K562 (cell line): ENCODE measurements around the gene BCL2L15. TPM values are rescaled to one million over a fixed set of nuclear protein-coding genes. Genes with fewer than 3 reads are reported as not detected.

Experiments
- ATAC-seq: fragments of 200-7000 bp; cut with Tn5 transposase; 3 replicates; pipeline ENCODE4 v1.9.1; 2020; ENCODE audit warnings: moderate library complexity
- BruUV-seq: library from RNA; stranded (reverse); fragments of 400-500 nt; replicated peaks from 2 replicates; lab custom pipeline; 2021; lab: Mats Ljungman, UMichigan
- CTCF ChIA-PET: fragments of 300-600 bp; formaldehyde crosslinking; extraction: SDS; loops from one replicate; lab custom pipeline; 2021; ENCODE audit warnings: low intra/inter-chr PET ratio; lab: Yijun Ruan, JAX
- POLR2A ChIA-PET: fragments of 300-600, 350-650 bp; sonication (Branson Sonifier 250); formaldehyde crosslinking; extraction: SDS; loops from one replicate; lab custom pipeline; 2021; ENCODE audit warnings: antibody characterized with exemption, inconsistent platforms; lab: Yijun Ruan, JAX
- DNase-seq, 4 experiments: peaks; one replicate each; pipeline versions ENCODE4 v3.0.0 to v3.0.0-alpha.2; 2011 to 2018; ENCODE audit warnings: low spot score in 3 of 4, mixed read lengths in 3 of 4; ENCODE audit errors: extremely low read depth in 1 of 4
- FAIRE-seq: peaks from 2 replicates; lab custom pipeline; 2011; peaks lifted over from hg19 to GRCh38; lab: Jason Lieb, UNC
- H2AFZ ChIP-seq: 2 replicates; pipeline ENCODE4 v1.6.0; 2011; ENCODE audit warnings: low read depth, low read length, control low read depth, inconsistent platforms
- H3K27ac ChIP-seq: fragments of 200-600 bp; 3 replicates; pipeline ENCODE4 v1.8.0; 2011; ENCODE audit warnings: low read depth, mild to moderate bottlenecking, control low read depth, inconsistent platforms, low read length, moderate library complexity, mixed read lengths; ENCODE audit errors: extremely low read depth
- H3K27me3 ChIP-seq, 2 experiments: fragments of 300-600 bp in 1 of 2; 2 replicates in 1 of 2; 3 replicates in 1 of 2; pipeline versions ENCODE4 v1.6.0 to v1.8.0; 2011; ENCODE audit warnings: inconsistent platforms in 2 of 2, low read length in 2 of 2, mild to moderate bottlenecking in 1 of 2, mixed read lengths in 1 of 2, moderate library complexity in 1 of 2; ENCODE audit not compliant: control insufficient read depth in 2 of 2, insufficient read depth in 2 of 2
- H3K36me3 ChIP-seq: fragments of 300-600 bp; 3 replicates; pipeline ENCODE4 v1.8.0; 2011; ENCODE audit warnings: mild to moderate bottlenecking, low read length, inconsistent platforms; ENCODE audit not compliant: control insufficient read depth, insufficient read depth
- H3K4me1 ChIP-seq, 2 experiments: fragments of 200-600 bp in 1 of 2; replicated peaks in 1 of 2; 2 replicates in 1 of 2; 3 replicates in 1 of 2; pipeline versions ENCODE4 v1.5.1 to v1.8.0; 2011; ENCODE audit warnings: inconsistent platforms in 2 of 2, low read length in 2 of 2, mild to moderate bottlenecking in 1 of 2, mixed read lengths in 1 of 2, moderate library complexity in 1 of 2; ENCODE audit not compliant: control insufficient read depth in 2 of 2, insufficient read depth in 2 of 2
- H3K4me2 ChIP-seq: 2 replicates; pipeline ENCODE4 v1.6.1; 2011; ENCODE audit warnings: low read length, control low read depth, inconsistent platforms, mixed read lengths; ENCODE audit not compliant: insufficient read depth
- H3K4me3 ChIP-seq: fragments of 200-600 bp; sonication (generic), shearing (Covaris generic); 2 replicates; pipeline ENCODE4 v1.5.1; 2016; ENCODE audit warnings: control low read depth, inconsistent platforms
- H3K79me2 ChIP-seq: fragments of 200-600 bp; 3 replicates; pipeline ENCODE4 v1.8.0; 2011; ENCODE audit warnings: low read length, inconsistent platforms; ENCODE audit not compliant: control insufficient read depth, insufficient read depth
- H3K9ac ChIP-seq, 2 experiments: 2 replicates each; pipeline versions ENCODE4 v1.6.0 to v1.6.1; 2011; ENCODE audit warnings: low read depth in 2 of 2, low read length in 2 of 2, control low read depth in 1 of 2, inconsistent platforms in 1 of 2, mild to moderate bottlenecking in 1 of 2, mixed read lengths in 1 of 2; ENCODE audit not compliant: insufficient read depth in 1 of 2
- H3K9me1 ChIP-seq: one replicate; pipeline ENCODE4 v1.6.0; 2011; ENCODE audit warnings: inconsistent platforms, mild to moderate bottlenecking, low read length, moderate library complexity; ENCODE audit not compliant: control insufficient read depth, insufficient read depth
- H3K9me3 ChIP-seq: replicated peaks from 2 replicates; pipeline ENCODE4 v1.5.1; 2011; ENCODE audit warnings: low read depth, low read length, inconsistent platforms; ENCODE audit not compliant: control insufficient read depth, insufficient read depth
- H4K20me1 ChIP-seq: replicated peaks from 2 replicates; pipeline ENCODE4 v1.6.1; 2011; ENCODE audit warnings: low read length, inconsistent platforms, mixed read lengths; ENCODE audit not compliant: control insufficient read depth, insufficient read depth
- ARID1B ChIP-seq: fragments of 450-650 bp; IDR thresholded peaks from 2 replicates; pipeline ENCODE4 v1.6.1; 2016; ENCODE audit warnings: antibody characterized with exemption, mild to moderate bottlenecking, inconsistent platforms
- CHAMP1 ChIP-seq: fragments of 450-650 bp; IDR thresholded peaks from 2 replicates; pipeline ENCODE4 v1.6.1; 2016; ENCODE audit warnings: mild to moderate bottlenecking
- DIDO1 ChIP-seq: fragments of 450-650 bp; IDR thresholded peaks from 2 replicates; pipeline ENCODE4 v1.6.1; 2016; ENCODE audit warnings: low read depth, missing biosample characterization, missing genetic modification characterization
- EGR1 ChIP-seq: fragments of 450-650 bp; conservative IDR thresholded peaks from 2 replicates; pipeline ENCODE4 v1.6.1; 2017; ENCODE audit warnings: mild to moderate bottlenecking
- ELF2 ChIP-seq: fragments of 250-450 bp; sonication (Bioruptor Pico); IDR thresholded peaks from 2 replicates; pipeline ENCODE4 v1.5.0; 2021; ENCODE audit warnings: mild to moderate bottlenecking
- FOXA3 ChIP-seq, 2 experiments: fragments of 450-650 bp in 1 of 2; sonication (generic) in 1 of 2; formaldehyde crosslinking; IDR thresholded peaks in 1 of 2; conservative IDR thresholded peaks in 1 of 2; 2 replicates each; pipeline versions ENCODE4 v1.4.0 to v1.8.0; 2020 to 2022; ENCODE audit warnings: mild to moderate bottlenecking in 2 of 2, missing genetic modification reagents in 1 of 2
- FOXJ3 ChIP-seq: sonication (generic); formaldehyde crosslinking; IDR thresholded peaks from 2 replicates; pipeline ENCODE4 v1.4.0; 2020; ENCODE audit warnings: mild to moderate bottlenecking, missing genetic modification reagents
- GTF2A2 ChIP-seq: IDR thresholded peaks from 2 replicates; pipeline ENCODE4 v1.6.1; 2016; ENCODE audit warnings: mild to moderate bottlenecking, missing genetic modification characterization, missing compliant biosample characterization
- HDGF ChIP-seq: fragments of 450-650 bp; IDR thresholded peaks from 2 replicates; pipeline ENCODE4 v1.6.1; 2016
- IRF1 ChIP-seq: sonication (generic); formaldehyde crosslinking; IDR thresholded peaks from 2 replicates; pipeline ENCODE4 v1.8.0; 2022; ENCODE audit warnings: missing genetic modification reagents, mild to moderate bottlenecking, borderline replicate concordance
- SMARCA5 ChIP-seq: fragments of 450-650 bp; IDR thresholded peaks from 2 replicates; pipeline ENCODE4 v1.6.1; 2016
- SMARCE1 ChIP-seq: fragments of 450-650 bp; IDR thresholded peaks from 2 replicates; pipeline ENCODE4 v1.7.1; 2016; ENCODE audit warnings: mild to moderate bottlenecking
- SOX6 ChIP-seq: fragments of 450-650 bp; IDR thresholded peaks from 2 replicates; pipeline ENCODE4 v1.6.1; 2014; ENCODE audit warnings: mild to moderate bottlenecking
- SP1 ChIP-seq: sonication (generic); formaldehyde crosslinking; IDR thresholded peaks from 2 replicates; pipeline ENCODE4 v1.8.1; 2022; ENCODE audit warnings: mild to moderate bottlenecking, missing genetic modification reagents
- TBP ChIP-seq: optimal IDR thresholded peaks from 2 replicates; pipeline ENCODE3; 2011; ENCODE audit warnings: low read depth, low read length, improper control_type of control experiment
- ZNF280A ChIP-seq: fragments of 450-650 bp; IDR thresholded peaks from 2 replicates; pipeline ENCODE4 v1.6.1; 2018; ENCODE audit warnings: mild to moderate bottlenecking, low read depth; ENCODE audit not compliant: partially characterized antibody
- WGBS: fragments of 100-300 bp; shearing (Covaris generic); methylation state at CpG from one replicate; pipeline ENCODE4 v1.1.6; 2016; ENCODE audit warnings: low coverage, mixed read lengths; ENCODE audit not compliant: insufficient coverage; ENCODE audit errors: missing lambda C conversion rate; 5-methylcytosine and 5-hydroxymethylcytosine counted together
- in situ Hi-C: fragments of 300-500 bp; cut with MboI; formaldehyde crosslinking; loops from 4 replicates; pipeline ENCODE4 v1.15.0; 2018; ENCODE audit warnings: inconsistent platforms, mixed read lengths
- intact Hi-C: fragments of 100-400 bp; cut with micrococcal nuclease; formaldehyde crosslinking; loops from 2 replicates; pipeline ENCODE4 v1.14.2; 2022
- polyA plus RNA-seq, 8 experiments: library from polyadenylated mRNA; depleted of rRNA in 4 of 8; stranded (reverse) in 5 of 8; unstranded in 3 of 8; fragments of >200 nt; fragmentation: Nextera tagmentation in 2 of 8; fragmentation: Illumina TruSeq in 1 of 8; extraction: Ambion mirVana in 2 of 8; extraction: Trizol in 1 of 8; gene quantifications; 2 replicates each; pipeline versions ENCODE4 v1.2.1 to v1.2.3, GENCODE V29; 2011 to 2014; ENCODE audit warnings: inconsistent platforms in 1 of 8, missing spikeins in 1 of 8
- total RNA-seq, 7 experiments: library from RNA; depleted of rRNA in 6 of 7; stranded (reverse); fragments of >200 nt in 6 of 7; fragmentation: Illumina TruSeq in 2 of 7; extraction: Trizol in 2 of 7; gene quantifications; 2 replicates each; pipeline versions ENCODE4 v1.2.1 to v1.2.3, GENCODE V29; 2011 to 2021; ENCODE audit warnings: low replicate concordance in 1 of 7

BCL2L15 gene
- total and polyA plus RNA-seq, 9 of the 15 experiments (the other 6 are each of a cell fraction or from before 2014, with no cell fraction given) = 0.06 to 0.42 (median 0.28) TPM; not detected in 1

GRCh38 chr1:113905435-113905861 lies 18.1 kb upstream of the BCL2L15 start (continued):
- TF ChIP-seq SMARCA5 (no peak), ARID1B (no peak), SMARCE1 (no peak; the same call in 1 of the 2 replicates), ELF2 (CRISPR knock-in tag) (no peak)

GRCh38 chr1:113904674-113905434 lies 17.5 kb upstream of the BCL2L15 start, which contains the start of the genes AP4B1 and DCLRE1B:
TSS of gene AP4B1 (minus strand) at chr1:113904799. CDS start at chr1:113904717, 82 bp downstream.
TSS of gene DCLRE1B (plus strand) at chr1:113905326. CDS start at chr1:113905587, 261 bp downstream.
- Histone ChIP-seq H3K4me2 (peak within 1 kb of the TSS; percentile 100), H4K20me1 (no peaks in the 10 kb centered on the region), H3K4me1 (peaks cover 10 to 19% of the 10 kb centered on the region in 2 experiments; a peak in 4 of 5 replicates), H3K9me1 (no peaks in the 10 kb centered on the region), H3K27ac (peak within 1 kb of the TSS; percentile 93), H3K36me3 (peaks cover 56% of the 10 kb centered on the region), H3K79me2 (peaks cover 48% of the 10 kb centered on the region), H2AFZ (peak within 1 kb of the TSS; percentile 99), H3K9me3 (no peaks in the 10 kb centered on the region), H3K4me3 (peak within 1 kb of the TSS; percentile 65), H3K9ac (peak within 1 kb of the TSS; percentile 90 to 99), H3K27me3 (no peaks in the 10 kb centered on the region)
- intact Hi-C loops (loop anchor here (1.0 kb wide), 4 partner anchors 24 to 146 kb away; partner anchors contain the start of genes HIPK1 and PHTF1), in situ Hi-C loops (no loop called here)
- peak; percentile 96 to 100 (median 97) for DNase-seq
- peak; percentile 95 for ATAC-seq
- POLR2A ChIA-PET = interaction anchor here (0.7 to 3.8 kb wide), 10 partner anchors 9 to 93 kb away, joined by 3 to 64 read pairs (median 8); partner anchors contain the start of genes HIPK1 and RSBN1
- CTCF ChIA-PET = interaction anchor here (0.5 to 3.7 kb wide), 7 partner anchors 67 to 765 kb away, joined by 3 to 23 read pairs (median 3); no protein-coding TSS in a partner anchor
- WGBS = under 1% methylated on average over 67 of the region's 67 CpGs
- BruUV-seq = no TSS peak
- peak; percentile 98 for FAIRE-seq
- TF ChIP-seq SOX6 = peak; percentile 88
- no peak for TF ChIP-seq IRF1 (CRISPR knock-in tag)
- no peak for TF ChIP-seq ZNF280A
- TF ChIP-seq FOXA3 (CRISPR knock-in tag; conservative IDR thresholded peaks at IDR 0.05 in 1 of 2, IDR thresholded peaks at IDR 0.05 in 1 of 2) = peak in 1 of 2 experiments; percentile 71; a peak in 1 of 4 replicates
- TF ChIP-seq DIDO1 (tag) = peak; percentile 75
- TF ChIP-seq EGR1 = peak; percentile 31; the same call in 1 of the 2 replicates
- peak; percentile 65; the same call in 1 of the 2 replicates for TF ChIP-seq CHAMP1
- TF ChIP-seq GTF2A2 (tag) = no peak
- peak; percentile 72 for TF ChIP-seq TBP
- TF ChIP-seq FOXJ3 (CRISPR knock-in tag) = no peak
- TF ChIP-seq SP1 = peak; percentile 95
- TF ChIP-seq ELF2 (CRISPR knock-in tag) = peak; percentile 67; the same call in 1 of the 2 replicates
- peak; percentile 60; the same call in 1 of the 2 replicates for TF ChIP-seq HDGF
